Activated T-cell treated with anti-CD3 and anti-CD28 coated beads for 48 hours (primary cell): ENCODE measurements around the gene CDKN2B.
"Not testable (repeated sequence)": the region's sequence is repeated elsewhere in the genome, so short reads cannot be mapped to it uniquely, and the experiment has no call there.

Experiments used
- DNase-seq: peaks from one replicate; pipeline ENCODE4 v3.0.0-alpha.2; 2020; ENCODE audit warnings: low read depth

CDKN2B gene

GRCh38 chr9:22008717-22009505 lies at the start of gene CDKN2B:
TSS of gene CDKN2B (minus strand) at chr9:22009305. CDS start at chr9:22008953, 352 bp downstream.
- DNase-seq, result peak; percentile 73

- DNase-seq, result not testable (repeated sequence)
These were observed 48.9 kb upstream of the CDKN2B start for GRCh38 chr9:22057972-22058371.

- DNase-seq, result no peak
These were observed 47.3 kb upstream of the CDKN2B start for GRCh38 chr9:22056402-22056801.

- no peak for DNase-seq
These were observed 46.0 kb upstream of the CDKN2B start for GRCh38 chr9:22055090-22055489.

- DNase-seq, result no peak
These were observed 45.4 kb upstream of the CDKN2B start for GRCh38 chr9:22054529-22054928.

GRCh38 chr9:22054076-22054475 lies 45.0 kb upstream of the CDKN2B start:
- DNase-seq, result no peak

GRCh38 chr9:22053178-22053577 lies 44.1 kb upstream of the CDKN2B start:
- no peak for DNase-seq

- peak; percentile 4 for DNase-seq
These were observed 43.4 kb upstream of the CDKN2B start for GRCh38 chr9:22052376-22052945.

GRCh38 chr9:22050924-22051323 lies 41.8 kb upstream of the CDKN2B start:
- DNase-seq, result no peak

- DNase-seq, result no peak
These were observed 40.3 kb upstream of the CDKN2B start for GRCh38 chr9:22049411-22049810.

GRCh38 chr9:22047596-22047995 lies 38.5 kb upstream of the CDKN2B start:
- DNase-seq, result no peak

- no peak for DNase-seq
These were observed 37.3 kb upstream of the CDKN2B start for GRCh38 chr9:22046243-22046885.

GRCh38 chr9:22045423-22045822 lies 36.3 kb upstream of the CDKN2B start:
- DNase-seq, result no peak

- DNase-seq, result no peak
These were observed 35.5 kb upstream of the CDKN2B start for GRCh38 chr9:22044583-22044982.

- DNase-seq, result no peak
These were observed 34.8 kb upstream of the CDKN2B start for GRCh38 chr9:22043928-22044327.

- no peak for DNase-seq
These were observed 32.7 kb upstream of the CDKN2B start for GRCh38 chr9:22041775-22042174.

GRCh38 chr9:22041344-22041743 lies 32.2 kb upstream of the CDKN2B start:
- no peak for DNase-seq

- DNase-seq, result no peak
These were observed 31.7 kb upstream of the CDKN2B start for GRCh38 chr9:22040760-22041159.

- DNase-seq, result no peak
These were observed 30.2 kb upstream of the CDKN2B start for GRCh38 chr9:22039258-22039657.

GRCh38 chr9:22037954-22038690 lies 29.0 kb upstream of the CDKN2B start:
- no peak for DNase-seq

- DNase-seq, result no peak
These were observed 27.9 kb upstream of the CDKN2B start for GRCh38 chr9:22036866-22037626.

GRCh38 chr9:22035591-22036011 lies 26.5 kb upstream of the CDKN2B start:
- DNase-seq, result no peak
